ENCODE results near the gene SARDH. TPM values are rescaled to one million over a fixed set of nuclear protein-coding genes. Genes with fewer than 3 reads are reported as not detected.

The SARDH gene
- total and polyA plus RNA-seq, 2 of the 8 experiments (the other 6 are each of a cell fraction or from before 2014, with no cell fraction given): 6.4 to 7.4 TPM

DNA sequence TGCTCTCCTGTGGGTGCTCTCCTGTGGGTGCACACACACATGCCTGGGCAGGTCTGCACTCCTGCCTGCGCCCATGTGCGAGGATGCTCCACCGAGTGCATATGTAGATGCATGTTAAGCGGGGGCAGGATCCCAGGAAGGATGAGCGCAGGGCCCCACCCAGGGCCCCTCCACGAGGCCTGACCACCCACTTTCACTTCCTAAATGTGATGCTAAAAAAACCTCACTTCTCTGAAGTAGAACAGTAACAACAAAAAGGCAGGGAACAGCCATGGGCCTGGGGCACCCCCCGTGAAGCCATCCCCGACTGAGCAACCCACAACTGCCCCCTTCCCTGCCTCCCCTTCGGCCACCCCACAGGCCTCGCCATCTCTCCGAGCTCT lies 48.2 kb upstream of the SARDH start (continued):
- TF ChIP-seq, protein P1, sequence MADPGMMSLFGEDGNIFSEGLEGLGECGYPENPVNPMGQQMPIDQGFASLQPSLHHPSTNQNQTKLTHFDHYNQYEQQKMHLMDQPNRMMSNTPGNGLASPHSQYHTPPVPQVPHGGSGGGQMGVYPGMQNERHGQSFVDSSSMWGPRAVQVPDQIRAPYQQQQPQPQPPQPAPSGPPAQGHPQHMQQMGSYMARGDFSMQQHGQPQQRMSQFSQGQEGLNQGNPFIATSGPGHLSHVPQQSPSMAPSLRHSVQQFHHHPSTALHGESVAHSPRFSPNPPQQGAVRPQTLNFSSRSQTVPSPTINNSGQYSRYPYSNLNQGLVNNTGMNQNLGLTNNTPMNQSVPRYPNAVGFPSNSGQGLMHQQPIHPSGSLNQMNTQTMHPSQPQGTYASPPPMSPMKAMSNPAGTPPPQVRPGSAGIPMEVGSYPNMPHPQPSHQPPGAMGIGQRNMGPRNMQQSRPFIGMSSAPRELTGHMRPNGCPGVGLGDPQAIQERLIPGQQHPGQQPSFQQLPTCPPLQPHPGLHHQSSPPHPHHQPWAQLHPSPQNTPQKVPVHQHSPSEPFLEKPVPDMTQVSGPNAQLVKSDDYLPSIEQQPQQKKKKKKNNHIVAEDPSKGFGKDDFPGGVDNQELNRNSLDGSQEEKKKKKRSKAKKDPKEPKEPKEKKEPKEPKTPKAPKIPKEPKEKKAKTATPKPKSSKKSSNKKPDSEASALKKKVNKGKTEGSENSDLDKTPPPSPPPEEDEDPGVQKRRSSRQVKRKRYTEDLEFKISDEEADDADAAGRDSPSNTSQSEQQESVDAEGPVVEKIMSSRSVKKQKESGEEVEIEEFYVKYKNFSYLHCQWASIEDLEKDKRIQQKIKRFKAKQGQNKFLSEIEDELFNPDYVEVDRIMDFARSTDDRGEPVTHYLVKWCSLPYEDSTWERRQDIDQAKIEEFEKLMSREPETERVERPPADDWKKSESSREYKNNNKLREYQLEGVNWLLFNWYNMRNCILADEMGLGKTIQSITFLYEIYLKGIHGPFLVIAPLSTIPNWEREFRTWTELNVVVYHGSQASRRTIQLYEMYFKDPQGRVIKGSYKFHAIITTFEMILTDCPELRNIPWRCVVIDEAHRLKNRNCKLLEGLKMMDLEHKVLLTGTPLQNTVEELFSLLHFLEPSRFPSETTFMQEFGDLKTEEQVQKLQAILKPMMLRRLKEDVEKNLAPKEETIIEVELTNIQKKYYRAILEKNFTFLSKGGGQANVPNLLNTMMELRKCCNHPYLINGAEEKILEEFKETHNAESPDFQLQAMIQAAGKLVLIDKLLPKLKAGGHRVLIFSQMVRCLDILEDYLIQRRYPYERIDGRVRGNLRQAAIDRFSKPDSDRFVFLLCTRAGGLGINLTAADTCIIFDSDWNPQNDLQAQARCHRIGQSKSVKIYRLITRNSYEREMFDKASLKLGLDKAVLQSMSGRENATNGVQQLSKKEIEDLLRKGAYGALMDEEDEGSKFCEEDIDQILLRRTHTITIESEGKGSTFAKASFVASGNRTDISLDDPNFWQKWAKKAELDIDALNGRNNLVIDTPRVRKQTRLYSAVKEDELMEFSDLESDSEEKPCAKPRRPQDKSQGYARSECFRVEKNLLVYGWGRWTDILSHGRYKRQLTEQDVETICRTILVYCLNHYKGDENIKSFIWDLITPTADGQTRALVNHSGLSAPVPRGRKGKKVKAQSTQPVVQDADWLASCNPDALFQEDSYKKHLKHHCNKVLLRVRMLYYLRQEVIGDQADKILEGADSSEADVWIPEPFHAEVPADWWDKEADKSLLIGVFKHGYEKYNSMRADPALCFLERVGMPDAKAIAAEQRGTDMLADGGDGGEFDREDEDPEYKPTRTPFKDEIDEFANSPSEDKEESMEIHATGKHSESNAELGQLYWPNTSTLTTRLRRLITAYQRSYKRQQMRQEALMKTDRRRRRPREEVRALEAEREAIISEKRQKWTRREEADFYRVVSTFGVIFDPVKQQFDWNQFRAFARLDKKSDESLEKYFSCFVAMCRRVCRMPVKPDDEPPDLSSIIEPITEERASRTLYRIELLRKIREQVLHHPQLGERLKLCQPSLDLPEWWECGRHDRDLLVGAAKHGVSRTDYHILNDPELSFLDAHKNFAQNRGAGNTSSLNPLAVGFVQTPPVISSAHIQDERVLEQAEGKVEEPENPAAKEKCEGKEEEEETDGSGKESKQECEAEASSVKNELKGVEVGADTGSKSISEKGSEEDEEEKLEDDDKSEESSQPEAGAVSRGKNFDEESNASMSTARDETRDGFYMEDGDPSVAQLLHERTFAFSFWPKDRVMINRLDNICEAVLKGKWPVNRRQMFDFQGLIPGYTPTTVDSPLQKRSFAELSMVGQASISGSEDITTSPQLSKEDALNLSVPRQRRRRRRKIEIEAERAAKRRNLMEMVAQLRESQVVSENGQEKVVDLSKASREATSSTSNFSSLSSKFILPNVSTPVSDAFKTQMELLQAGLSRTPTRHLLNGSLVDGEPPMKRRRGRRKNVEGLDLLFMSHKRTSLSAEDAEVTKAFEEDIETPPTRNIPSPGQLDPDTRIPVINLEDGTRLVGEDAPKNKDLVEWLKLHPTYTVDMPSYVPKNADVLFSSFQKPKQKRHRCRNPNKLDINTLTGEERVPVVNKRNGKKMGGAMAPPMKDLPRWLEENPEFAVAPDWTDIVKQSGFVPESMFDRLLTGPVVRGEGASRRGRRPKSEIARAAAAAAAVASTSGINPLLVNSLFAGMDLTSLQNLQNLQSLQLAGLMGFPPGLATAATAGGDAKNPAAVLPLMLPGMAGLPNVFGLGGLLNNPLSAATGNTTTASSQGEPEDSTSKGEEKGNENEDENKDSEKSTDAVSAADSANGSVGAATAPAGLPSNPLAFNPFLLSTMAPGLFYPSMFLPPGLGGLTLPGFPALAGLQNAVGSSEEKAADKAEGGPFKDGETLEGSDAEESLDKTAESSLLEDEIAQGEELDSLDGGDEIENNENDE (IDR thresholded peaks at IDR 0.05; ENCODE audit: insufficient replicate concordance, low read length): no peak
- TF ChIP-seq POLR2AphosphoS5 (IDR thresholded peaks at IDR 0.05; ENCODE audit: low read depth, low read length): no peak
- TF ChIP-seq EGR1 (IDR thresholded peaks at IDR 0.05; ENCODE audit: borderline replicate concordance, low read depth, low read length): no peak
- TF ChIP-seq MAFK (IDR thresholded peaks at IDR 0.05; ENCODE audit: low read depth, low read length): no peak
- TF ChIP-seq TAF1 (IDR thresholded peaks at IDR 0.05; ENCODE audit: low read depth, low read length): no peak
- TF ChIP-seq RXRA (IDR thresholded peaks at IDR 0.05; ENCODE audit: insufficient read depth, low read depth, low read length): no peak
- no peak for TF ChIP-seq SP4 (IDR thresholded peaks at IDR 0.05; ENCODE audit: low read length)
- TF ChIP-seq, protein P2, sequence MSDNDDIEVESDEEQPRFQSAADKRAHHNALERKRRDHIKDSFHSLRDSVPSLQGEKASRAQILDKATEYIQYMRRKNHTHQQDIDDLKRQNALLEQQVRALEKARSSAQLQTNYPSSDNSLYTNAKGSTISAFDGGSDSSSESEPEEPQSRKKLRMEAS (IDR thresholded peaks at IDR 0.05): no peak
- TF ChIP-seq SUZ12 (IDR thresholded peaks at IDR 0.05; ENCODE audit: low read length): no peak
- TF ChIP-seq ZNF274 (IDR thresholded peaks at IDR 0.05; ENCODE audit: borderline replicate concordance, extremely low read depth, low read length): no peak
- TF ChIP-seq SIRT6 (IDR thresholded peaks at IDR 0.05; ENCODE audit: low read length): no peak
- TF ChIP-seq KDM5A (IDR thresholded peaks at IDR 0.05; ENCODE audit: low read length): no peak
